CD4-positive, CD25-positive, alpha-beta regulatory T cell (primary cell): ENCODE results near the gene AMIGO3. TPM values are rescaled to one million over a fixed set of nuclear protein-coding genes. Genes with fewer than 3 reads are reported as not detected.

Experiments
- ATAC-seq, 2 donors: fragments of 150-1000 bp; cut with Tn5 transposase; one replicate each; pipeline ENCODE4 v1.10.0; 2021; ENCODE audit warnings: low read depth in 2 of 2, moderate number of reproducible peaks in 2 of 2, moderate library complexity in 1 of 2
- DNase-seq, 3 donors: peaks; one replicate each; pipeline versions ENCODE4 v3.0.0 to v3.0.0-alpha.2; 2012 to 2022; ENCODE audit warnings: mixed read lengths in 1 of 3
- H3K27ac ChIP-seq: one replicate; pipeline ENCODE4 v1.7.0; 2013; ENCODE audit warnings: mild to moderate bottlenecking, low read length; ENCODE audit not compliant: insufficient read depth, poor library complexity, severe bottlenecking
- H3K27me3 ChIP-seq: one replicate; pipeline ENCODE4 v1.7.0; 2013; ENCODE audit warnings: low read length; ENCODE audit not compliant: control insufficient read depth, insufficient read depth
- H3K36me3 ChIP-seq: one replicate; pipeline ENCODE4 v1.7.0; 2013; ENCODE audit warnings: mild to moderate bottlenecking, low read length, moderate library complexity; ENCODE audit not compliant: control insufficient read depth, insufficient read depth
- H3K4me1 ChIP-seq: 2 replicates; pipeline ENCODE4 v1.7.0; 2013; ENCODE audit warnings: mild to moderate bottlenecking, low read length; ENCODE audit not compliant: insufficient read depth, control insufficient read depth, poor library complexity, severe bottlenecking
- H3K4me3 ChIP-seq: one replicate; pipeline ENCODE4 v1.7.0; 2013; ENCODE audit warnings: low read depth, mild to moderate bottlenecking, low read length, moderate library complexity
- H3K9me3 ChIP-seq, 2 experiments: 1 replicate in 1 of 2; 2 replicates in 1 of 2; pipeline ENCODE4 v1.7.0; 2013; ENCODE audit warnings: low read length in 2 of 2, mild to moderate bottlenecking in 1 of 2, moderate library complexity in 1 of 2; ENCODE audit not compliant: control insufficient read depth in 2 of 2
- H3K27ac Mint-ChIP-seq, 3 donors: one replicate each; pipeline ENCODE4 v1.8.0; 2020 to 2022; ENCODE audit warnings: mild to moderate bottlenecking in 3 of 3, mixed read lengths in 3 of 3, moderate library complexity in 2 of 3
- H3K27me3 Mint-ChIP-seq: one replicate; pipeline ENCODE4 v1.8.0; 2022; ENCODE audit warnings: mild to moderate bottlenecking, mixed read lengths
- H3K36me3 Mint-ChIP-seq: one replicate; pipeline ENCODE4 v1.8.0; 2020; ENCODE audit warnings: mixed read lengths
- H3K4me1 Mint-ChIP-seq, 4 donors: one replicate each; pipeline ENCODE4 v1.8.0; 2020 to 2022; ENCODE audit warnings: mixed read lengths in 4 of 4, mild to moderate bottlenecking in 1 of 4
- H3K4me3 Mint-ChIP-seq, 4 donors: one replicate each; pipeline ENCODE4 v1.8.0; 2020 to 2022; ENCODE audit warnings: mild to moderate bottlenecking in 4 of 4, mixed read lengths in 4 of 4, moderate library complexity in 3 of 4
- H3K9me3 Mint-ChIP-seq, 7 donors: one replicate each; pipeline ENCODE4 v1.8.0; 2020 to 2022; ENCODE audit warnings: mixed read lengths in 7 of 7, mild to moderate bottlenecking in 3 of 7, moderate library complexity in 2 of 7
- polyA plus RNA-seq, 4 donors: library from polyadenylated mRNA; unstranded; fragments of 300-500 nt; fragmentation: Illumina TruSeq; gene quantifications; one replicate each; pipeline ENCODE4 v1.2.3, GENCODE V29; 2021
- total RNA-seq: library from RNA; stranded (reverse); gene quantifications from one replicate; pipeline ENCODE4 v1.2.3, GENCODE V29; 2022

AMIGO3 gene
- total and polyA plus RNA-seq, 5 donors from 2014 or later = 0.53 to 1.5 (median 1.1) TPM; not detected in 1

DNA sequence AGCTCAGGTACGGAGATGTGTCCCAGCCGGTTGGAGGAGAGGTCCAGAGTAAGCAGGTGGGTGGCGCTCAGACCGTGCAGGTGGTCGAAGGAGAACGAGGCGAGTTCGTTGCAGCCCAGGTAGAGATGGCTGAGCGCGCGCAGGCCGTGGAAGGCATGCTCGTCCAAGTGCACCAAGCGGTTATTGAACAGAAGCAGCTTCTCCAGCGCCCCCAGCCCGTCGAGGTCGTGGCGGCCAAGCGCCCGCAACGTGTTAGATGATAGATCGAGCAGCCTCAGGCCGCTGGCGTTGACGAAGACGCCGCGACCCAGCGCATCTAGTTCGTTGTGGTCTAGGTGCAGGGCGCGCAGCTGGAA is 648 bp downstream of the AMIGO3 start:
- H3K27ac ChIP-seq = peak overlapping the region; percentile 75
- peaks cover 0 to 44% (median 22%) of the 10 kb centered on the region in 4 donors for H3K4me1 Mint-ChIP-seq
- no peaks in the 10 kb centered on the region for H3K27me3 ChIP-seq
- peaks cover 8% of the 10 kb centered on the region for H3K36me3 ChIP-seq
- peak overlapping the region; percentile 93 to 97 (median 94) for H3K4me3 Mint-ChIP-seq
- H3K9me3 ChIP-seq = no peaks in the 10 kb centered on the region
- peaks cover 25% of the 10 kb centered on the region for H3K4me1 ChIP-seq
- H3K27me3 Mint-ChIP-seq = no peaks in the 10 kb centered on the region
- ATAC-seq (no peak), DNase-seq (no peak)
- no peaks in the 10 kb centered on the region for H3K36me3 Mint-ChIP-seq
- H3K27ac Mint-ChIP-seq = peak overlapping the region in 2 of 3 donors; percentile 92 to 94
- peak overlapping the region; percentile 68 for H3K4me3 ChIP-seq
- no peaks in the 10 kb centered on the region for H3K9me3 Mint-ChIP-seq

DNA sequence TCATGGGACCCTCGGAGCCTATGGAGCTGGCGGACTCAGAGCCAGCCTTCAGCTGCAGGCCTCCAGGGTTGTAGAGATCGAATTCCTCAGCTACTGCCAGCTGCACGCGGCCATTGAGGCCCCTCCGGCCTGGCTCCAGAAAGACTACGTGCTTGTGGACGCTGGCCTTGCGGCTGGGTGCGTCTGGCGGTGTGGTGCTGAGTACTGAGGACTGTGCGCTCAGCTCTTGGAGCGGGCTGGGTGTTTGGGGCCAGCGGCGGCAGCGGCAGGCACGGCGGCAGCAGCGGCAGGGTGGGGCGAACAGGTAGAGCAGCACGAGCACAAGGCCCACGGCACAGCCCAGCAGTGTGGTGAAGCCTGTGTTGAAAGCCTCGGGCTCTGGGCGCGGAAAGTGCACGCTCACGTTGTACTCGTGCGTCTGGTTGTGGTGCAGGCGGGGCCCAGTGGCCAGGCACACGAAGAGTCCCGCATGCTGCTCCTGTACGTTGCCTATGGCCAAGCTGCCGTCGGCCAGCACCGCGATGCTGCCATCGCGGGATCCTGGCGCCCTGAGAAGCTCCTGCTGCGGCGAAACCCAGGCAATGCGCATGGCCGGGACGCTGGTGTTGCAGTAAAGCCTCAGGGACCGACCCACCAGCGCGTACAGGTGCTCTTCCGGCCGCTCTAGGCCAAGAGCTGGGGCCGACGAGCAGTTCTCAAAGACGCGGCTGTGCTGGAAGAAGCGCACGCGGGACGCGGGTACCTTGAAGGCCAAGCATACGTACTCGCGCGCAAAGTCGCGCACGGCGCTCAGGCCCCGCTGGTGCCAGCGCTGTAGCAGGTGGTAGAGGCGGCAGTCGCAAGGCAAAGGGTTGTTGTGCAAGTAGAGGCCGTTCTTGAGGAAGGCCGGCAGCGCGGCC is 1.3 kb downstream of the AMIGO3 start:
- no peak for ATAC-seq
- no peak for DNase-seq
- peak overlapping the region; percentile 93 to 97 (median 94) for H3K4me3 Mint-ChIP-seq
- peaks cover 0 to 42% (median 20%) of the 10 kb centered on the region in 4 donors for H3K4me1 Mint-ChIP-seq
- Histone ChIP-seq H3K9me3 (no peaks in the 10 kb centered on the region), H3K27me3 (no peaks in the 10 kb centered on the region), H3K4me3 (no peak overlapping the region), H3K4me1 (peaks cover 25% of the 10 kb centered on the region), H3K36me3 (peaks cover 8% of the 10 kb centered on the region), H3K27ac (no peak overlapping the region)
- H3K36me3 Mint-ChIP-seq = no peaks in the 10 kb centered on the region
- no peaks in the 10 kb centered on the region for H3K9me3 Mint-ChIP-seq
- peak overlapping the region in 1 of 3 donors; percentile 55 for H3K27ac Mint-ChIP-seq
- no peaks in the 10 kb centered on the region for H3K27me3 Mint-ChIP-seq

DNA sequence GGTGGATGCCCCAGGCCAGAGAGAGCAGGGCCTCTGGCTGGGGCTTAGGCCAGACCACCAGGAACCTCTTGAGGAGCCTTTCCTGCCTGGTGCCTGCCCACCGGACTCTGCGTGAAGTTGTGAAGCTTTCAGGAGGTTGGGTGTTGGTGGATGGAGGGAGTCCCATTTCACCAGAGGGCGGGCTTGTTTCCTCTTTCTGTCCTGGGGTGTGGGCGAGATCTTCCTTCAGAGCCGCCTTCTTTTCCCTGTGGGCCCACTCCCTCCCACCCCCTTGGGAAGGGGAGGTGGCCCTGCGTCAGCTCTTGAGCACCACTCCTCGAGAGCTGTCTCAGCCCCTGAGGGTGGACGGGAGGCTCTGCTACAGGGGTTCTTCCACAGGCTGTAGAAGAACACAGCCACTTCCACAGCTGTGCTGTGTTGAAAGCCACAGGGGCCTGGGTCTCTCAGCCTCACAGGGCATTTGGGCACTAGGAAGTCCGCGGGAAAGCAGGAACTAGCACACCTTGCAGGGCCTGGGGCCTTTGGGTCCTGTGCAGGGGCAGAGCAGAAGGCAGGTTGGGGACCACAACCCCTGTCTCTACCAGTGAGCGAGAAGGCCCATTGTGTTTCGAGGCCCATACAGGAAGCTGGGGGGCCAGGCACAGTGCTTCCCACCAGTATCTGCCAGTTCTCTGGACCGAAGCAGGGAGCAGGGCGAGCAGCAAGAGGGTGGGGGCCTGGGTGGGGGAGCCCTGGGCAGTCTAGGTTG is 2.1 kb downstream of the AMIGO3 start:
- no peaks in the 10 kb centered on the region for H3K9me3 Mint-ChIP-seq
- no peaks in the 10 kb centered on the region for H3K27me3 Mint-ChIP-seq
- no peak overlapping the region for H3K27ac Mint-ChIP-seq
- H3K27ac ChIP-seq = no peak overlapping the region
- no peaks in the 10 kb centered on the region for H3K9me3 ChIP-seq
- peaks cover 0 to 41% (median 13%) of the 10 kb centered on the region in 4 donors for H3K4me1 Mint-ChIP-seq
- DNase-seq (no peak), ATAC-seq (no peak)
- H3K4me3 Mint-ChIP-seq = peak overlapping the region in 3 of 4 donors; percentile 16 to 66 (median 44)
- H3K27me3 ChIP-seq = no peaks in the 10 kb centered on the region
- no peaks in the 10 kb centered on the region for H3K36me3 Mint-ChIP-seq
- peaks cover 8% of the 10 kb centered on the region for H3K36me3 ChIP-seq
- no peak overlapping the region for H3K4me3 ChIP-seq
- peaks cover 22% of the 10 kb centered on the region for H3K4me1 ChIP-seq

DNA sequence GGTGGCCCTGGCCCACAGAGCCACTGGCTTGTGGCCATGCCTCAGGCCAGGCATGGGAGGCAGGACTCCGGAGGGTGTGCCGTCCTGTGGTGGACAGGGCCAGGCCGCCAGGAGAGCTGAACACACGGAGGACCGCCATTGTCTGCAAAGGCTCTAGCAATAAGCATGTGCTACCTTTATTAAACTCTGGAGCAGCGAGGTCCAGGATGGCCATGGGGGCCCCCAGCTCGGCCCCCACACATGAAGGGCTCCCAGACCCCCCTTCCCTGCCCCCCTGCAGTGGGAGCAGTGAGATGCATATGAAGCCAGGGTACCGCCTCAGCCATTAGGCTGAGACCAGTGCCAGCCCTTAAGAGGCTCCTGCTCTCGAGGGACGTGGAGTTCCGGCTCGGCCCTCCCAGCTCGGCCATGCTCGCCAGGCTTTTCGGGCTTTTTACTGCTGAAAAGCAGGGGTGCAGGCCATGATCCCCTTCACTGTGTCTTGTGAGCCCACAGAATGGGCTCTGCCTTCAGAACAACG is 2.7 kb downstream of the AMIGO3 start:
- H3K4me1 ChIP-seq = peaks cover 22% of the 10 kb centered on the region
- Mint-ChIP-seq H3K27me3 (no peaks in the 10 kb centered on the region), H3K4me3 (no peak overlapping the region), H3K9me3 (no peaks in the 10 kb centered on the region), H3K36me3 (peaks cover 1% of the 10 kb centered on the region), H3K27ac (no peak overlapping the region), H3K4me1 (peaks cover 0 to 37% (median 12%) of the 10 kb centered on the region in 4 donors)
- no peak overlapping the region for H3K27ac ChIP-seq
- peaks cover 8% of the 10 kb centered on the region for H3K36me3 ChIP-seq
- H3K4me3 ChIP-seq = no peak overlapping the region
- H3K27me3 ChIP-seq = no peaks in the 10 kb centered on the region
- no peak for DNase-seq
- no peak for ATAC-seq
- no peaks in the 10 kb centered on the region for H3K9me3 ChIP-seq

DNA sequence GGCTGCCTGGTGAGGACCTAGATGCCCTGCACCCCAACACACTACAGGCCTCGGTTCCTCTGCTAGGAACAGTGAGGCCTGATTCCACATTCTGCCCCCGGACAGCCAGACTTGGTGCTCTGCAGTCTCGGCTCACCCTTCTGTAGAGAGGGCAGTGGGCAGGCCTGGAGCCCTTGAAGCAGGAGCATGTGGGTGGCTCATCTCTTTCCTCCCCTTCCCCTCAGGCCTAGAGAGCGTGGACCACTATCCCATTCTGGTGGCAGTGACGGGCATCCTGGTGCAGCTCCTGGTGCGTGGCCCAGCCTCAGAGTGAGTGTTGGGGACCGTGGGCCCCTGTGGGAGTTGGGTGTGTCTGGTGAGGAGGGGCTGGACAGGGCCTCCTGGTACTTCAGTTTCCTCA is 3.3 kb downstream of the AMIGO3 start:
- Mint-ChIP-seq H3K27ac (no peak overlapping the region), H3K9me3 (no peaks in the 10 kb centered on the region), H3K36me3 (peaks cover 7% of the 10 kb centered on the region), H3K27me3 (no peaks in the 10 kb centered on the region), H3K4me3 (peak overlapping the region in 2 of 4 donors; percentile 24 to 33), H3K4me1 (peaks cover 0 to 34% (median 13%) of the 10 kb centered on the region in 4 donors)
- DNase-seq (no peak), ATAC-seq (no peak)
- Histone ChIP-seq H3K36me3 (peaks cover 2% of the 10 kb centered on the region), H3K4me1 (peaks cover 22% of the 10 kb centered on the region), H3K9me3 (no peaks in the 10 kb centered on the region), H3K27ac (no peak overlapping the region), H3K4me3 (no peak overlapping the region), H3K27me3 (no peaks in the 10 kb centered on the region)

DNA sequence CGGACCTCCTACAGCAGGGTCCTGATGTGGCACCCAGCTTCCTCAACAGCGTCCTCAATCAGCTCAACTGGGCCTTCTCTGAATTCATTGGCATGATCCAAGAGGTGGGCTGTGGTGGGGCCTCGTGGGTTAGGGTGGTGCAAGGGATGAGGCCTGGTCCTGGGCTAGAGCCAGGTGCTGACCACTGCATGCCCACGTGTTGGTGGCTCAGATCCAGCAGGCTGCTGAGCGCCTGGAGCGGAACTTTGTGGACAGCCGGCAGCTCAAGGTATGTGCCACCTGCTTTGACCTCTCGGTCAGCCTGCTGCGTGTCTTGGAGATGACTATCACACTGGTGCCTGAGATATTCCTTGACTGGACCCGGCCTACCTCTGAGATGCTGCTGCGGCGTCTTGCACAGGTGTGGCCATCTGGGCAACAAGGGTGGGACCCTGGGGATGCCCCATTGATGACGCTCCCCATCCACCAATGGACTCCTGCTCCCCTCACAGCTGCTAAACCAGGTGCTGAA is 3.8 kb downstream of the AMIGO3 start:
- H3K9me3 Mint-ChIP-seq = no peaks in the 10 kb centered on the region
- peaks cover 22% of the 10 kb centered on the region for H3K4me1 ChIP-seq
- H3K36me3 ChIP-seq = no peaks in the 10 kb centered on the region
- ATAC-seq (no peak), DNase-seq (no peak)
- H3K4me3 ChIP-seq = no peak overlapping the region
- no peak overlapping the region for H3K27ac Mint-ChIP-seq
- peaks cover 0 to 29% (median 13%) of the 10 kb centered on the region in 4 donors for H3K4me1 Mint-ChIP-seq
- H3K9me3 ChIP-seq = no peaks in the 10 kb centered on the region
- H3K36me3 Mint-ChIP-seq = peaks cover 9% of the 10 kb centered on the region
- H3K4me3 Mint-ChIP-seq = no peak overlapping the region
- H3K27ac ChIP-seq = no peak overlapping the region
- H3K27me3 ChIP-seq = no peaks in the 10 kb centered on the region
- H3K27me3 Mint-ChIP-seq = no peaks in the 10 kb centered on the region

DNA sequence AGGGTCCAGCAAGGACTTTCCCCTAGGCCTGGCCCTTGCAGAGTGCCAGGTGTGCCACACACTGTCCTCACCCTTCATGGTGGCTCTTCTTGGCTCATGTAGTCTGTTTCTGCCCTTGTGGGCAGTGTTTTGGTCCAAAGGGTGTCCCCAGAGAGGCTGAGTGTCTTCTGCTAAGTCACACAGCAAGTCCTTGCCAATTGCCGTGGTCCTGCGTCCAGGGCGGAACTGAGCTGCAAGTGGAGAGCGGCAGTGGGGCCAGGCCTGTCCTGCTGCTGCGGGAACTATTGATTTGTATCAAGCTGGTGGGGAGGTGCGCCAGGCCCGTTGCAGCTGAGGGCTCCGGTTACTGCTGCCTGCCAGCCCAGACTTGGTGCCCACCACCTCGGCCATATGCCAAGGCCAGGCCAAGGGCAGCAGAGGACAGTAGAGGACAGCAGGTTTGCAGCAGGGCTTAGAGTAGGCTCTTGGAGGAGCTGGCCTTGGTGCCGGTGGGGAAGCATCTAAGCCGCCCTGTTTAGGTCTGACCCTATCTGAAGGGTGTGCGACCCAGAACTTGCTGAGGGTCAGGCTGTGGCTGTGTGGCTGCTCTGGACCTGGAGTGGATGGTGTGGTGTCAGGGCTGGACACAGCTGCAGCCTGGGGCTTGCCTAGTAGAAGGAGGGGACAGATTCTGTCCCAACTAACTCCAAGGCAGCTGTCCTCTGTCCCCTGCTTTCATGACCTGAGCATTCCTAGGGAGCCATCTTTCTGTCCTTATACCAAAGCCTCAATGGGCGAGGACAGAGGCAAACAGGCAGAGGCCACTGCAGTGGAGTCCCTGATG is 4.5 kb downstream of the AMIGO3 start:
- ATAC-seq = no peak

More for the DNA sequence above, 4.5 kb downstream of the AMIGO3 start:
- no peaks in the 10 kb centered on the region for H3K27me3 ChIP-seq
- Mint-ChIP-seq H3K36me3 (peaks cover 9% of the 10 kb centered on the region), H3K4me3 (peak overlapping the region in 1 of 4 donors; percentile 50), H3K9me3 (no peaks in the 10 kb centered on the region), H3K27me3 (no peaks in the 10 kb centered on the region), H3K27ac (no peak overlapping the region), H3K4me1 (peaks cover 0 to 23% (median 12%) of the 10 kb centered on the region in 4 donors)
- H3K9me3 ChIP-seq = no peaks in the 10 kb centered on the region
- H3K4me1 ChIP-seq = peaks cover 21% of the 10 kb centered on the region
- H3K27ac ChIP-seq = no peak overlapping the region
- no peak for DNase-seq
- H3K4me3 ChIP-seq = no peak overlapping the region
- no peaks in the 10 kb centered on the region for H3K36me3 ChIP-seq
